GM18505 (cell line): ENCODE results near the gene HTRA1.

ENCODE experiments used
- ATAC-seq: cut with Tn5 transposase; IDR thresholded peaks from one replicate; pipeline ENCODE4 v1.9.1; 2021; ENCODE audit not compliant: unreplicated experiment
- POLR2A ChIP-seq: IDR thresholded peaks from 4 replicates; pipeline ENCODE4 v1.6.1; 2011; ENCODE audit warnings: borderline replicate concordance; ENCODE audit not compliant: insufficient read depth, insufficient read length; ENCODE audit errors: extremely low read depth

The HTRA1 gene

DNA sequence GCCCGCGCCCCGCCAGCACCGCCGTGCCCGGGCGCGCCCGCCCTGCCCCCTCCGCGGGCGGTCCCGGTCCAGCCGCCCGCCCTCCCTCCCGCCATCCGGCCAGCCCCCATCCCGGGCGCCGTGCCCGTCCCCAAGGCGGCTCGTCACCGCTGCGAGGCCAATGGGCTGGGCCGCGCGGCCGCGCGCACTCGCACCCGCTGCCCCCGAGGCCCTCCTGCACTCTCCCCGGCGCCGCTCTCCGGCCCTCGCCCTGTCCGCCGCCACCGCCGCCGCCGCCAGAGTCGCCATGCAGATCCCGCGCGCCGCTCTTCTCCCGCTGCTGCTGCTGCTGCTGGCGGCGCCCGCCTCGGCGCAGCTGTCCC is at the start of gene HTRA1:
TSS of gene HTRA1 (plus strand) at position 187 of the 362 bp plus-strand sequence. CDS start at position 287, 100 bp downstream.
- no peak for ATAC-seq
- TF ChIP-seq POLR2A = no peak

GRCh38 chr10:122413327-122413726 is 48.0 kb upstream of the HTRA1 start:
- ATAC-seq = no peak
- no peak for TF ChIP-seq POLR2A

DNA sequence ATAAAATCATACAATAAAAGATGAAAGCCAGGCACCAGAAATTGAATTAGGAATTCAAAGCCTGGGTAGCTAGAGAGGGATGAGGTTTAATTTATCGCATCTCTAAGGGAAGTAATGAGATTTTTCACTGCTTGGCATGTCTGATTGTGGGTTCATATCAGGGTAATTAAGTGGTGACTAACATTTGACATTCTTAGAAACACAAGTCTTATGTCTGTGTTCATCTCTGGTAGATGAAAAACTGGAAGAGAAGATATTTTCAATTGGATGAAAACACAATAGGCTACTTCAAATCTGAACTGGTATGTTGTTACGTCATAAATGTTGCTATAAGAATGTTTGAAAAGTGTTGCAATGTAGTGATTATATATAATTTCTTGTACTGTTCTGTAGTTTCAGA is 43.7 kb upstream of the HTRA1 start:
- no peak for ATAC-seq
- TF ChIP-seq POLR2A = no peak

DNA sequence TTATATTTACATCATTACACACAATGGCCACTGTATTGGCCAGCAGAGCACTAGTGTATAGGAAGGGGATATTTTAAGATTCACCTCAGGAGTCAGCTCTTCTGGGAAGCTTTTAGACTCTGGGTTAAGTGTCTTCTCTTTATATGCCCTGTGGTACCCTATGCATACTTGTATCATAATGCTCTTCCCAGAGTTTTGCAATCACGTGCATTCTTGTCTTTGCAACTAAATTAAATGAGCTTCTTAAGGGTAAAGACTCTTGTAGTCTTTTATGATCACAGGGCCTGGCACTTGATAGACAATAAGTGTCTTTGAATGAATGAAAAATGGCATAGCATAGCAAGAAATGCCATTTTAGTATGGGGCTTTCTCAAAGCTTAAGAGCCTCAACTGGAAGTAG is 42.3 kb upstream of the HTRA1 start:
- no peak for ATAC-seq
- TF ChIP-seq POLR2A = no peak

- no peak for TF ChIP-seq POLR2A
- no peak for ATAC-seq
These were observed 41.3 kb upstream of the HTRA1 start for GRCh38 chr10:122419876-122420623.

- ATAC-seq = no peak
These were observed 40.7 kb upstream of the HTRA1 start for GRCh38 chr10:122420624-122421007.

DNA sequence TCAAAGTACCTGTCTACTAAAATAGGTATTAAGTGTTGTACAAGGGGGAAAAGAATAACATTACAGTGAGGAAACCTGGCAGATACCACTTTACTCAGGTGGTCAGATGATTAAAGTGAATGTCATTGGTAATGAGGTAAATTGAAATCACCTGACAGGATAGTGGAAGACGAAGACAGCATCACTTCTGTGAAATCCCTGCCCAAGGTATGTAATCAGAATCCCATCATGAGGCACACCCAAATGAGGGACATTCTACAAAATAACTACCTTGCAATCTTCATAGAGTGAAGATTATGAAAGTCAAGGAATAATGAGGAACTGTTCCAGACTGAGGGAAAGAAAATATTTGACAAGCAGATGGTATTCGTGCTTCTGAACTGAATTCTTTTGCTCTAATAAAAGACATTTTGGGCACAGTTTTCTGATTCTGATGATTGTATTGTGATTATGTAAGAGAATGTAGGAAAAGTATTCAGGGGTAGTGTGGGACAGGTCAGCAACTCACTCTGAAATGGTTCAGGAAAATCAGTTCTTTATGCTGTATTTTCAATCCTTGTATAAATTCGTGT is 40.2 kb upstream of the HTRA1 start:
- TF ChIP-seq POLR2A = no peak
- no peak for ATAC-seq

More at GRCh38 chr10:122420624-122421007, 40.7 kb upstream of the HTRA1 start:
- TF ChIP-seq POLR2A = no peak

GRCh38 chr10:122421742-122422141 is 39.6 kb upstream of the HTRA1 start:
- ATAC-seq = no peak
- no peak for TF ChIP-seq POLR2A

DNA sequence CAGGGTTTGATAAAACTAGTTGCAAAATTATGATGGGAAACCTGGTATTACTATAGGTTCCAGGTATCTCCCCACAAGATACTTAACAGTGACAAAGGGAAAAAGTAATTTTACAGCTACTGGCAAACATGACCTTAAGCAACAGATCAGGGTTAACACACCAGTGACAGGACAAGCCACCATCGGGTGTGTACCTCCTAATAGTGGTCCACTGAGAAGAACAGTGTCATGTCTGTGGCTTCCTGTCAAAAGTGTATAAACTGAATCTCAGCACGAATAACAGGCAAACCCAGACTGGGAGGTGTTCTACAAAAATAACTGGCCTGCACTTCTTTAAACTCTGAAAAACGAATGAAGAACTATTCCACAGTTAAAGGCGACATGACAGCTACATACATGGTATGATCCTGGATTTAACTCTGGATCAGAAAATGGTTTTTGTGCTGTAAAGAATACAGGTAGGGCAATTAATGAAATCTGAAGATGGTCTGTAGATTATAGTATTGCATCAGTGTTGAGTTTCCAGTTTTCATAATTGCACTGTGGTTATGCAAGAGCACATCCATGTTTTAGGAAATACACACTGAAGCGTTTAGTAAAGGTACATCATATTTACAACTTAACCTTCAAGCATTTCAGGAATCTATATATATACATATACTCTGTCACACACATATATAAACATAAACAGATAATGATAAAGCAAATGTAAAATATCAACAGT is 38.9 kb upstream of the HTRA1 start:
- ATAC-seq = no peak
- no peak for TF ChIP-seq POLR2A

GRCh38 chr10:122424059-122424458 is 37.3 kb upstream of the HTRA1 start:
- no peak for TF ChIP-seq POLR2A
- ATAC-seq = no peak

DNA sequence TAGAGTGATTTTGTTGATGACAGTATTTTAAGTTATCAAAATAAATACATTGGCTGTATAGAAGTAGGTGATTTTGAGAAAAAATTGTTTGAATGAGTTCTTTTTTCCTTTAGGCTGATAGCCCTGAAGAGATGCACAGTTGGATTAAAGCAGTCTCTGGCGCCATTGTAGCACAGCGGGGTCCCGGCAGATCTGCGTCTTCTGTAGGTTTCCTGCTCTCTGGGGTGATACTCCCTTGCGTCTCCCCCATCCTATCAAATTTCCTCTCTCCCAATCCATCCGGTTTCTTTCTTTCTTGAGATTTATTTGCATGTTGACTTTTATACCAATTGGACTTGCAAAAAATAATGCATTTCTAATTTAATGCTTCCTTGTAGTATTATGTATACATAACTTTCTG is 34.5 kb upstream of the HTRA1 start:
- no peak for ATAC-seq
- TF ChIP-seq POLR2A = no peak

DNA sequence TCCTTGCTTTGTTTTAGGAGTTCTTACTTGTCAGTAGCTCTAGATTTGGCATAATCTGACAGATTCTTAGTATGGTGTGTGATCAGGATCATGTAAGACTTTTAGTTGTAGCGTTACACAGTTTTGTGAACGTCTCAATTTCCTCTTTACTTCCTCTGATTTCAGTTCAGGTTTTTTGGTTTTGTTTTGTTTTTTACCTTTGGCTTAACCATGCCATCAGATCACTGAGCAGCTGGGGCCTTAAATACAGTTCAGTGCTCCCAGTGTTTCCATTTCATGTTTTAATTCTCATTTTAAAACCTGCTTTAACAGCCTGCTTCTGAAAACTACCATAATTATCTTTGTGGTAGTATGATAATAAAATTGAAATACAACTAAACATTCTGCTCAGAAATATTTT is 34.1 kb upstream of the HTRA1 start:
- ATAC-seq = no peak
- no peak for TF ChIP-seq POLR2A

DNA sequence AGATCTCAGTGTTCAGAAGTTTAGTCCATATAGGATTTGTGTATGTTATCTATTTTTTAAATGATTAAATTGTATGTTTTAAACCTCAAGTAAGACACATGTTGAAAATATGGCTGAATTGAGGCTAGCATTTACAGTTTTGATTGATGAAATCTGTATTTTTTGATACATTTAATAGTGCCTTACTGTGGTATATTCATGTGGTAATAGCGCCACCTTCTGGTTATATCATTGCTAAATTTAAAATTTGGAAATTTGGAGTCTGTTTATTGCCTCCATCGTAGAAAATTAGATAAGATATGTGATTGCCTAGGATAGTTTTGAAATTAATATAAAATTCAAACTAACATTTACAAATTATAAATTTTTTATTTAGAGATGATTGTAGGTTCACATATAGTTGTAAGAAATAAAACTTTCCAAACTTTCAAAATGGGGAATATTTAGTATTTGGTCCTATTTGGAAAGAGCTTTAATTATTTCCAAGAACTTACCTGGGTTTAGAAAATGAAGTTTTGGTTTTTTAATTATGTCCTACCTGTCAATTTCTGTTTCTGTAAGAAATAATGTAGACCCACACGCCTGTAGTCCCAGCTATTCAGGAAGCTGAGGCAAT is 26.0 kb upstream of the HTRA1 start:
- TF ChIP-seq POLR2A = no peak
- ATAC-seq = no peak
